ENCODE measurements around the gene RASSF4. TPM values are rescaled to one million over a fixed set of nuclear protein-coding genes. Genes with fewer than 3 reads are reported as not detected.

The RASSF4 gene
- total RNA-seq, 1 donor from 2014 or later: 40.0 TPM

DNA sequence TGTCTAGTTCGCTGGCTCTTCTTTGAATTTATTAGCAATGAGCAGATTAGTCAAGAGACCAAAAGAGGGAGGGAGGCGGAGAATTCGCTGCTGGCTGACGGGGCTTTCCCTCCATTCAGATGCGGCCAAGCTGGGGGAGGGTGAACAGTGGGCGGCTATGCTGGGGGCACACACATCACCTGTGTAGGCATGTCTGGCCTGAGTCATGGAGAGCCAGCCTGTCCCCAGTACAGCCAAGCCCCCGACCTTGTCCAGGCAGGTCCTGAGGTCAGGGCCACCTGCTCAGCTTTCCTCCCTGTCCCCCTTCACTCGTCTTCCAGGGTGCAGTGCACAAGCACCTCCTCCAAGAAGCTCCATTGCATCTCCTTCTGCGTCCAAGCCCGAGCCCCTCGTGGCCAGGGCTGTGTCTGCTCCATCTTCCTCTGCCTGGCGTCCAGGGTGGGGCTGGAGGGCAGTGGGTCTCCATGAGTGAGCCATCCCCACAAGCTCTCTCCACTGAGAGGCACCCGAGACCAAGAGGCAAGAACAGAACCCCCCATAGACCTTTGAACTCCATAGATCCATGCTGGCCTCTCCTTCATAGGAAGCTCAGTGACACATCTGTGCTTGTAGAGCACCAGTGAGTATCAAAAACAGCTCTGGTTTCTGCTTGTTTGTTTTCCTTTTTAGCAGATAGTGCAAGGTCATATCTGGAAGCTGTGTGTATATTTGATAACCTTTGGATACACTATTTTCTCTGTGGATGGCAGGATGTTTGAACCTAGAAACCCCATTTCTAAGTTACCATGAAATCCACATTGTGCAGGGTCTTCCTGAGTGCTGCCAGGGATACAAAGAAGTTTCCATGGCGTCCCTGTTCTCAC is 20.9 kb downstream of the RASSF4 start:
- H3K9me3 ChIP-seq: no peaks in the 10 kb centered on the region
- H3K27ac ChIP-seq: peak overlapping the region; percentile 89 to 91
- intact Hi-C loops (cut with DNase I): no loop called here
- TF ChIP-seq, protein P1, sequence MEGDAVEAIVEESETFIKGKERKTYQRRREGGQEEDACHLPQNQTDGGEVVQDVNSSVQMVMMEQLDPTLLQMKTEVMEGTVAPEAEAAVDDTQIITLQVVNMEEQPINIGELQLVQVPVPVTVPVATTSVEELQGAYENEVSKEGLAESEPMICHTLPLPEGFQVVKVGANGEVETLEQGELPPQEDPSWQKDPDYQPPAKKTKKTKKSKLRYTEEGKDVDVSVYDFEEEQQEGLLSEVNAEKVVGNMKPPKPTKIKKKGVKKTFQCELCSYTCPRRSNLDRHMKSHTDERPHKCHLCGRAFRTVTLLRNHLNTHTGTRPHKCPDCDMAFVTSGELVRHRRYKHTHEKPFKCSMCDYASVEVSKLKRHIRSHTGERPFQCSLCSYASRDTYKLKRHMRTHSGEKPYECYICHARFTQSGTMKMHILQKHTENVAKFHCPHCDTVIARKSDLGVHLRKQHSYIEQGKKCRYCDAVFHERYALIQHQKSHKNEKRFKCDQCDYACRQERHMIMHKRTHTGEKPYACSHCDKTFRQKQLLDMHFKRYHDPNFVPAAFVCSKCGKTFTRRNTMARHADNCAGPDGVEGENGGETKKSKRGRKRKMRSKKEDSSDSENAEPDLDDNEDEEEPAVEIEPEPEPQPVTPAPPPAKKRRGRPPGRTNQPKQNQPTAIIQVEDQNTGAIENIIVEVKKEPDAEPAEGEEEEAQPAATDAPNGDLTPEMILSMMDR (IDR thresholded peaks at IDR 0.05): no peak
- peak overlapping the region in 1 of 2 donors; percentile 2 for H3K4me3 ChIP-seq
- no peak for DNase-seq (ENCODE audit: low spot score in 2 of 2)
- no peaks in the 10 kb centered on the region for H3K27me3 ChIP-seq
- peaks cover 43 to 66% of the 10 kb centered on the region in 2 donors for H3K4me1 ChIP-seq
- peaks cover 6 to 22% of the 10 kb centered on the region in 2 donors for H3K36me3 ChIP-seq

DNA sequence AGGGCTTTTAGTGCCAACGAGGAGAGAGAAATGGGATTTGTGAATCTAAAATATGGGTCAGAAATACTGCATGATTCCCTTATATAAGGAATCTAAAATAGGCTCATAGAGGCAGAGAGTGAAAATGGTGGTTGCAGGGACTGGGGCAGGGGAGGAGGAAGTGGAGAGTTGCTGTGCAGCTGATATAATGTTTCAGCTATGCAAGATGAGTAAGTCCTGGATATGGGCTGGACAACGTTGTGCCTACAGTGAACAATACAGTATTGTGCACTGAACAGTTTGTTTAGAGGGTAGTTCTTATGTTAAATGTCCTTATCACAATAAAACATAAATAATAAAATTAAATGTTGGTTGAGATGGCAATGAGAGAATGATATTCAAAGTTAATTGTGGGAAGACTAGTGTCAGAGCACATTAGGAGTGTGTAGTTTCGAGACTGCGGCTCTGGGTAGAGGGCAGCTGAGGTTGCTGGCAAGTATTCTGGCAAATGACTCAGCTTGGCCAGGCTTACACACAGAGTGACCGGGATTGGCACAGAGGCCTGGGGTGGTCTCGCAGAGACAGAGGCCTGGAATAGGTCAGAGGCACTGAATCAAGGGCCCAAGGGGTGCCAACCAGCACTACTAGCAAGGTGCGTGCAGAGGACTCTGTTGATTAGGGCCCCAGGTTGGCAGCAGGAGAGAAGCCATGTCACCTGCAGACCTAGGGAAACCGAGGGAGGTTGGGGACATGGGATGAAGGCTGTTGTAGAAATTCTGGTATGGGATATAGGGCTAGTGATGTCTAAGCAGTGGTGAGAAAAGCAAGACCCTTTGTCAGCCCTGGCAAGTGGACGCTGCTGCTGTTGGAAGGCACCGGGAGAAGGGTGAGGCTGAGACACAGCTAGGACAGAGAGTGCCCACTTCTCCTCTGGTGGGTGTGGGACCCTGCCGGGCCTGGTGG is 21.8 kb downstream of the RASSF4 start:
- H3K9me3 ChIP-seq: no peaks in the 10 kb centered on the region
- H3K27ac ChIP-seq: peak overlapping the region; percentile 89 to 91
- DNase-seq (ENCODE audit: low spot score in 2 of 2): peak in 1 of 2 donors; percentile 91
- peaks cover 47 to 72% of the 10 kb centered on the region in 2 donors for H3K4me1 ChIP-seq
- peaks cover 6 to 20% of the 10 kb centered on the region in 2 donors for H3K36me3 ChIP-seq
- TF ChIP-seq, protein P1 (IDR thresholded peaks at IDR 0.05): no peak
- peak overlapping the region; percentile 2 to 45 for H3K4me3 ChIP-seq
- no peaks in the 10 kb centered on the region for H3K27me3 ChIP-seq
- intact Hi-C loops (cut with DNase I): no loop called here

DNA sequence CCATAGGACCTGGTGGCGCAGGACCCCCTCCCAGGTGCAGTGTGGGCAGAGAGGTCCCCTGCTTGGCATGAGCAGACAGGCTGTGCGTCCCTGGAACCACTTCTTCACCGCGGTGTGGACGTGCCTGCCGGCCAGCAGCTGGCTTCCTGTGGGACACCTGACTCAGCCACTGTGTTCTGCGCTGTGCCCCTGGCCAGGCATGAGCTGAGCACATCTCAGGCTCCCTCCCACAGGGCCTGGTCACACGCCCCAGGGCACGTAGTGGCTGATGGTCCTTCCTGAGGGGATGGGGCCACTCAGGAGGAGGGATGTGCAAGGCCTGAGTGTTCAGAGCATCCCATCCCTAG is 22.5 kb downstream of the RASSF4 start:
- DNase-seq (ENCODE audit: low spot score in 2 of 2): peak; percentile 83 to 90
- peaks cover 6 to 14% of the 10 kb centered on the region in 2 donors for H3K36me3 ChIP-seq
- no peaks in the 10 kb centered on the region for H3K27me3 ChIP-seq
- no peaks in the 10 kb centered on the region for H3K9me3 ChIP-seq
- peak overlapping the region; percentile 79 to 91 for H3K27ac ChIP-seq
- peaks cover 48 to 74% of the 10 kb centered on the region in 2 donors for H3K4me1 ChIP-seq
- intact Hi-C loops (cut with DNase I): no loop called here
- TF ChIP-seq, protein P1 (IDR thresholded peaks at IDR 0.05): no peak
- H3K4me3 ChIP-seq: peak overlapping the region in 1 of 2 donors; percentile 45

DNA sequence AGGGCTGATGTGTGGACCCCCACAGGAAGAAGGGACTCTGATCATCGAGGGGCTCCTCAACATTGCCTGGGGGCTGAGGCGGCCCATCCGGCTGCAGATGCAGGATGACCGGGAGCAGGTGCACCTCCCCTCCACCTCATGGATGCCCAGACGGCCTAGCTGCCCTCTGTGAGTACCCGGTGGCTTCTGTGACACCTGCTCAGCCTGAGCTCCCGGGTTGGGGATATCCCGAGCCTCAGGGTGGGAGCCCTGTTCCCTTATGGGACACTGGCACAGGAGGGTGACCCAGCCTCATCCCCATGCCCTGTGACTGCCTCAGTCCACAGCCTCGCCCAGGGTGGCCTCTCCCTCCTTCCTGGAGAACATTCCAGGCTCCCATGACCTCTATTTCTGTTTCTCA is 22.9 kb downstream of the RASSF4 start:
- Histone ChIP-seq H3K36me3 (peaks cover 1 to 10% of the 10 kb centered on the region in 2 donors), H3K4me1 (peaks cover 50 to 78% of the 10 kb centered on the region in 2 donors), H3K9me3 (no peaks in the 10 kb centered on the region), H3K27me3 (no peaks in the 10 kb centered on the region), H3K4me3 (no peak overlapping the region), H3K27ac (peak overlapping the region; percentile 79 to 91)
- TF ChIP-seq, protein P1 (IDR thresholded peaks at IDR 0.05): no peak
- DNase-seq (ENCODE audit: low spot score in 2 of 2): peak in 1 of 2 donors; percentile 63
- intact Hi-C loops (cut with DNase I): no loop called here

DNA sequence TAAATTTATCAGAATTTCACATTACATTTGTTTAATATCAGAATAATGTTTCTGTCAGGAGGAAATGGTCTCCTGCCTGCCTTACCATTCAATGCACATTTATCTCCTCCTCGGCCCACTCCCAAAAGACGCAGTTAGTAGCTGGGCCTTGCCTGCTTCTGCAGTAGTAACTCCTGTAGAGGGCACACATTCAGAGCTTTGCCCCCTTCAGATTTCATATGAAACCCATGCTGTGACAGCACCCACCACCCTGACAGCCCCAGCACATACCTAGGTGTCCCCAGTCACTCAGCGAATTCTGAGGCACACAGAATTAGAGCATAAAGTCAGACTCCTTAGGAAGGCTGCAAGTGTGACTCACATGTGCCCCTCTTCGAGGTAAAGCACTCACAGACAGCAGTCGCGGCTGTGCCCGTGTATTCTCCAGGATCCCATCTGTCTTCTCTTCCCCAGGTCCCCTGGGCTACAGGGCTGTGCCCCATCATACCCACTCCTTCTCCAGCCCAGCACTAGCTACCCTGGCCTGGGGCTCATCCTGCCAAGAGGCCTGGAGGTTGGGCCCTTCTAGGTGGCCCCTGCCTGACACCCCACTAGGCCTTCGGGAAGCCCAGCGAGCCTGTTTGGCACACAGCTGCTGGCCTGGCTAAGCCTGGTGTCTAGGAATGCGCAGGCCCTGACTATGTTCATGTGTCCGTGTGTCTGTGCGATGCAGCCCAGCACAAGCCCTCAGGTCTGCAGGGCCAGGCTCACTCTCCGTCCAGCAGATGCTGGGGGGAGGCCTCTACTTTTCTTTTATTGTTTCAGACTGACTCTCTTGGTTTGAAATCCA is 23.7 kb downstream of the RASSF4 start:
- peaks cover 0 to 2% of the 10 kb centered on the region in 2 donors for H3K36me3 ChIP-seq
- H3K4me3 ChIP-seq: no peak overlapping the region
- intact Hi-C loops (cut with DNase I): no loop called here
- no peaks in the 10 kb centered on the region for H3K9me3 ChIP-seq
- peaks cover 50 to 82% of the 10 kb centered on the region in 2 donors for H3K4me1 ChIP-seq
- H3K27me3 ChIP-seq: no peaks in the 10 kb centered on the region
- peak overlapping the region; percentile 79 to 91 for H3K27ac ChIP-seq
- TF ChIP-seq, protein P1 (IDR thresholded peaks at IDR 0.05): no peak
- DNase-seq (ENCODE audit: low spot score in 2 of 2): peak in 1 of 2 donors; percentile 63
